Pons (tissue), 1 donor: ENCODE measurements around the gene ZFYVE28.

Experiments
- DNase-seq: peaks from one replicate; pipeline ENCODE4 v3.0.0-alpha.2; 2016; ENCODE audit warnings: low spot score

The ZFYVE28 gene

DNA sequence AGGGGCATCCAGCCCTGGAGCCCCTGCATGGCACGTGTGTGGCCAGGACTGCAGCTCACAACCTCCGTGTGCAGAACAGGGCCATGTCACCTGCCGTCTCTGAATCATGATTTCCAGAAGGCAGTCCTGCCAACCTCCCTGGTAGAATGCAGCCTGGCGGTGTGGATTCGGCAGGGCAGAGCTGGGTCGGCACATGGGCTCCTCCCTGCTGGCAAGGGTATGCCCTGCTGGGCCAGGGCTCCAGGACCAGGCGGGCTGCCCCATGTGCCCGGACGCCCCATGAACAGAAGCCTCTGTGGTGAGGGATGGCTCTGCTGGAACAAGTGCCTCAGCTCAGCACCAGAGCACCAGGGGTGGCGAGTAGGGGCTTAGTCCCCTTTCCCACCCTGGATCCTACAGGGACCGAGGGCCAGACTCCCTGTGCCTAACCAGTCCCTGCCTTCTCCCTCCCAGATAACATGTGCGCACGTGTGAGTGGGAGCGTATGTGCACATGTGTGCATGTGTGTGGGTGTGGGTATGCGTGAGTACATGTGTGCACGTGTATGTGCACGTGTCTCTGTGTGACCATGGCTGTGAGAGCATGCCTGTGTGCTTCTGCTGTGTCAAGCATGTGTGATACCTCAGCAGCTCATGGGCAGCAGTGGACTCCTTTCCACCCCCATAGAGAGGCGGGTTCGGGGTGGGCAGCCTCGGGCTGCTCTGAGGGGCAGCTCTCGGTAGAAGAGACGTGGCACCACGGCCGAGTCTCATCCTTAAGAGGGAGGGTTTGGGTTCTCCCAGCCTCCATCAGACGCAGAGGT is 146.2 kb downstream of the ZFYVE28 start:
- no peak for DNase-seq

DNA sequence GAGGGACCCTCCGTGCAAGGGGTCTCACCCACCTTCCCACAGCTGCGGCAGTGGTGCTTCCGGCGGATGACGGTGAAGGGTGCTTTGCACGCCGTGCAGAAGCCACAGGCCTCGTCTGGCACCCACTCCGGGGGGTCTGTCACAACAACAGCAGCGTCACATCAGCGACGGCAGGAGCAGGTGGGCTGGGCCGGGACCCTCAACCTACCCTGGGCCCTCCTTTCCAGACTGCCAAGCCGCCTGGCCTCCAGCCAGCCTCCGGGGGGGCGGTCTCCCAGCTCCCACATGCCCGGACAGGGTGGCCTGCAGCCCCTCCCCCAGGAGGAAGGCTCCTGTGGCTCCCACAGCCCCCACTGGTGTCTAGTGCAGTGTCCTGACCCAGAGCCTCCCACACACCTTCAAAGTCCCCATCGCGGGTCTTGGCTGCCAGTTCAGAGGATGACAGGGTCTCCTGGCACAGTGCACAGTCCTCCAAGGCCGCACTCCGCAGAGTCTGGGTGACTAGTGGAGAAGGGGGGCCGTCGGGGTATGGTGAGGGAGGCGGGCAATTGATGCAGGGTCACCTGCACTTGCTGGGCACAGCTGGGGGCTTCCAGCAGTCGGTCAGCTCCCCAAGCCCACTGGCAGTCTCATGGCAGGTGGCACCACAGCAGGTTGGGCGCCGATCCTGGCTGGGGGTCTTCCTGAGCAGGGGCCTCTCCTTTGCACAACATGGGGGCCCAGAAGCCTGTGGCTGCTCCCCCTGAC is 147.0 kb downstream of the ZFYVE28 start:
- no peak for DNase-seq

DNA sequence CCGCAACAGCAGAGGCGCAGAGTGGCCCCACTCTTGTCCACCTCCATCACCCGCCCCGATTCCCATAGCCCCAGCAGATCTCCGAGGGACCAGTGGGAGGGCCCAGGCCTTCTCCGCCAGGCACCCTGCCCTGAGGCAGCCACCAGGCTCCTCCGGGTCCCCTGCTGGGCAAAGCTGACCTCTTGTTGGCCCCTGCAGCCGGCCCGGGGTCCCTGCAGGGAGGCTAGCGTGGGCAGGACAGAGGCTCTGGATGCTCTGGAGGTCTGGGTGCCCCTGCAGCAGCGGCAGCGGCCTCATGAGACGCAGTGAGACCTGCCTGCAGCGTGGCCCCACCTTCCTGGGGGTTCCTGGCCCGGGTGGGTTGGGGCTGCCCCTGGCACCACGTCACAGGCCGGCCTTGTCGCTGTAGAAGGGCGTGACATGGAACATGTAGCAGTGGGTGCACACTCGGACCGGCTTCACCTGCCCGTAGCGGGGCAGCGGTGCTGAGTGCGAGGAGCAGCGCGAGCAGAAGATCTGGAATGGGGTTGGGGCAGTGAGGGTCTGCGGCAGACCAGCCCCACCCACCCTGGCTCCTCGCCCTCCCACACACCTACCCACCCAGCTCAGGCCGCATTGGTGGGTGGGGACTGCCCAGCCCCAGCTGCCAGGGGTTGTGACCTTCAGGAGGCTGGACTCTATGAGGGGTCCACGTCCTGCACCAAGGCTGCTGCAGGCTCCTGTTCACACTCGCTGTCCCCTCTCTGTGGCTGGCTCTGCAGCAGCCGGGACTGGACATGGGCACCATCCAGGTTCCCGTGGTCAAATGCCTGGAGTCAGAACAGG is 147.9 kb downstream of the ZFYVE28 start:
- no peak for DNase-seq

DNA sequence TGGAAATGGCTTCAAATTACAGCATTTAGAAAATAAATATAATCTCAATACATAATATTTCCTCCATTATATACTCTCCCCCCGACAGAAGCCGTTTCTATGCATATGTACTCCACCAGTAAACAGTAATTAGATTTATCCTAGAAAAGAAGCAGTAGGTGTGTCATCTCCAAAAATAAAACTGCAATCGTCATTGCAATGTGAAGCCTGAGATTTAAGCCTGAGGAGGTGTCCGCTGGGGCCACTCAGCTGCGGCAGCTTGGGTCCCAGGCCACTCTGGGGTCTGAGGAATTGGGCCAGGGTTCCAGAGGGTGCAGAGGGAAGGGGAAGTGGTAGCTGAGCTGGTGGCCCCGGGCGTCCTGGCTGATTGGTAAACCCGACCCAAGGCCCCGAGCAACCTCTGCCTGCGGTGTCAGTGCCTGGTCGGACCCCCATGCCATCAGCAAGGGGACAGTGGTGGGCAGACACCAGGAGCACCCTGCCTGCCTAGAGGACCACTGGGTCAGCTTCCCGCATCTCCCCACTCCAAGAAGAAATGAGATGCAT is 148.8 kb downstream of the ZFYVE28 start:
- DNase-seq, result no peak

DNA sequence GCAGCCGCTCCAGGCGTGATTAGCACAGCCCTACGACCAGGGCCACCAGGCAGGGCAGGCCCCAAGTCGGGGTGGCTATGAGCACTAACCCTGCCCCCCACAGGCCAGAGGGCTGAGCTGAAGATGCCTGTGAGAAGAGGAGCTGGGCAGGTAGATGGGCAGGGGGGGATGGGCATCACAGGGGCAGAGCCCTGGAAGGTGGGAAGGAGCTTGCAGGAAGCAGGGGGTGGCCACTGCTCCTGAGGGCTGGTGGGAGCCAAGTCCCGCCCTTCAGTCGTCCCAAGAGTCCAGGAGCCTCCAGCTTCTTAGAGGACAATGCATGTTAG is 149.3 kb downstream of the ZFYVE28 start:
- no peak for DNase-seq

DNA sequence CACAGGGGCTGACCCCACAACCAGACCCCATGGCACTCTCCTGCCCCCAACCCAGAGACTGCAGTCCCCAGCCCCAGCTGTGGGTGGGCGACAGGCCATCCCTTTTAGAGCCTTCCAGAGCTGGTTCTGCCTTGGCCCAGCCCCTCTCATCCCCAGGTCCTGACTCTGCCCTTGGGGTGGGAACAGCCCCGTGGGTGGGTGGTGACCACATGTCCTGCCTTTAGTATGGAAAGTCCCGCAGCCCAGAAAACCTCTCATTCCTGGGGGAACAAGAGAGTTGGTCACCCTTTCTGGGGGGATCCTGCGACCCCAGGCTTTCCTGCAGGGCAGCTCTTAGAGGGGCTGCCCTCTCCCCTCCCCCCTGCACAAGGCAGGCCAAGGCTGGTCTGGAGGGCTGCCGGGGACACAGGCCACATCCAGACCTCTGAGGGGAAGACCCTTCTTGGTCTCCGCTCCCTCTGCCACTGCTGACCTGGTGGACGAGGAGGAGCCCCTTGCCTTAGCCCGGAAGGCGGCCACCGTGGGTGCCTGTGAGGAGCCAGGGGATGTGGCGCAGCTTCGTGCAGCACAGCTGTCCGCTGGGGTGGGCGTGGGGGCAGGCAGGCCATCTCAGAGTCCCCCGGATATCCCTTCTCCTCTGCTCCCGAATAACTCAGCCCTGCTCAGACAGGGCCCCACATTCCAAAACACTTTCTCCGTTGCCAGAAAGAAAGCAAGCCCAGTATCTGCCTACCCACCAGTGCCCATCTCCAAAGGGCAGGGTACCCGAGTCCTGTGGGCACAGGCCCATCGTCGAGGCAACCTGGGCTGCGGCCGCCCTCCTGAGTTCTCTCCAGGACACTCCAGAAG is 149.9 kb downstream of the ZFYVE28 start:
- DNase-seq, result no peak

DNA sequence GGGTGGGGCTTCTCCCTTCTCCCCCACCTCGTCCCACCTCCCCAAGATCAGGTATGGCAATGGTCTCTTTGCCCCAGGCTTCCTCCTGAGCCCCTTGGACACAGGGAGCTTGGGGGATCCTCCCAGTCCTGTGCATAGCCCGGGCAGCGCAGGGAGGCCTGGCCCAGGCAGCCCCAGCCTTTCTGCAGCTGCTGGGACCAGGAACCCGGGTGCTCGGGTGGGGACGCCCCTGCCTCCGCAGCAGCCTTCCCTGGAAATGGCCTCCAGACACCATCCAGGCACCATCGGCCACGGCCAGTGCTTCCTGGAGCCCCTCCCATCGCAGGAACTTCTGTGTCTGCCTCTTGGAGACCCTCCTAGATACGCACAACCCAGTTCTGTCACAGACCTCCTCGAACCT is 150.6 kb downstream of the ZFYVE28 start:
- DNase-seq, result no peak

DNA sequence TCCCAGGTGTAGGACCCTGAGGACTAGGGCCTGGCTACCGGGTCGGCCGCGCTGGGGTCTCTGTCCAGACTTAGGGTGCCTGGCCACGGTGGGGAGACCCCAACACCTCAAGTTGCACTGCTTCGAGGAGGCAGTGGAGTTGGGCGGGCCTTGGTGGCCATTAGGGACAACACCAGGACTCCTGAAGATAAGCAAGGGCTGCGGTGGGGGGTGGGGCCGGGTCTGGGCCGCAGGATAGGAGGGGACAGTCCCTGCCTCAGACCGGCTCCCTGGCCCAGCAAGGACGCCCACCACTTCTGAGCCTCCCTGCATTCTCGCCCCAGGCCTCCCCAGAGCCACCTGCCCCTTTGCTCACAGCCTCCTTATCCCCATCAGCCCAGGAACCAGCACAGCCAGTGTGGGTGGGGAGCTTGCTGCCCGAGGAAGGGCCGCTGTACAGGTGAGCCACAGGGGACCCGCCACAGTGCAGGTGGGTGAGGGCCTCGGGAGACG is 151.1 kb downstream of the ZFYVE28 start:
- DNase-seq, result no peak

DNA sequence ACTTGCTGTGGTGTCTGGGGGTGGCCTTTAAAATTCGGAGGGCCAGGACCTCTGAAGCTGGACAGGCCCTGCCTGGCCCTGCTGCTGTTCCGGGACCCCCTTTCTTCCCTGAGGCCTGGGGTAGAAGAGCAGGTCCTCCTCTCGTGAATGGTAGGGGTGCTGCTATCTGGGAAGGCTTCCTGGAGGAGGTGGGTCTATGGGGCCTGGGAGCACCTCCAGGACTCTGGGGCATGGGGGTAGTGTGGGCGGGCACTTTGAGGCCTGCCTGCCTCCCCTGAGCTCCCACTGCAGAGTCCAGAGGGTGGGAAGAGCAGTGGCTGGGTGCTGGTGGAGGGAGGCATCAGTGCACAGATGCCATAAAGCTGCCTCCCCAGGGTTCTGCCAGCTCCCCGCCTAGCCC is 151.6 kb downstream of the ZFYVE28 start:
- no peak for DNase-seq

DNA sequence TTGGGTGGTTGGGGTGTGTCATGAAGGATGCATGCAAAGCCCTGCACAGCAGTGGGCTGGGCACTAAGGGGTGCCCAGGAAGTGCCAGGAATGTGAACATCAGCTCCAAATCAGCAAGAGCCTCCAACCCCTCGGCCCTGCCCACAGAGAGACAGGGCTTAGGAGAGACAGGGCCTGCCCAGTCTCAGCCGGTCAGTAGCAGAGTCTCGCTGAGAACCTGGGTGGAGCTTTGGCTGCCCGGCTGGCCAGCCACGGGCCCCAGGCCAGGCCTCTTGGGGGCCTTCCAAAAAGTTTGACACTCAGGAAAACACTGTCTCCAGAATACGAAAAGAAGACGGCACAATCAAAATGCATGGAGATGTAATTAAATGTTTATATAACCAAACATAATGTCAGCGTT is 152.3 kb downstream of the ZFYVE28 start:
- DNase-seq, result no peak

DNA sequence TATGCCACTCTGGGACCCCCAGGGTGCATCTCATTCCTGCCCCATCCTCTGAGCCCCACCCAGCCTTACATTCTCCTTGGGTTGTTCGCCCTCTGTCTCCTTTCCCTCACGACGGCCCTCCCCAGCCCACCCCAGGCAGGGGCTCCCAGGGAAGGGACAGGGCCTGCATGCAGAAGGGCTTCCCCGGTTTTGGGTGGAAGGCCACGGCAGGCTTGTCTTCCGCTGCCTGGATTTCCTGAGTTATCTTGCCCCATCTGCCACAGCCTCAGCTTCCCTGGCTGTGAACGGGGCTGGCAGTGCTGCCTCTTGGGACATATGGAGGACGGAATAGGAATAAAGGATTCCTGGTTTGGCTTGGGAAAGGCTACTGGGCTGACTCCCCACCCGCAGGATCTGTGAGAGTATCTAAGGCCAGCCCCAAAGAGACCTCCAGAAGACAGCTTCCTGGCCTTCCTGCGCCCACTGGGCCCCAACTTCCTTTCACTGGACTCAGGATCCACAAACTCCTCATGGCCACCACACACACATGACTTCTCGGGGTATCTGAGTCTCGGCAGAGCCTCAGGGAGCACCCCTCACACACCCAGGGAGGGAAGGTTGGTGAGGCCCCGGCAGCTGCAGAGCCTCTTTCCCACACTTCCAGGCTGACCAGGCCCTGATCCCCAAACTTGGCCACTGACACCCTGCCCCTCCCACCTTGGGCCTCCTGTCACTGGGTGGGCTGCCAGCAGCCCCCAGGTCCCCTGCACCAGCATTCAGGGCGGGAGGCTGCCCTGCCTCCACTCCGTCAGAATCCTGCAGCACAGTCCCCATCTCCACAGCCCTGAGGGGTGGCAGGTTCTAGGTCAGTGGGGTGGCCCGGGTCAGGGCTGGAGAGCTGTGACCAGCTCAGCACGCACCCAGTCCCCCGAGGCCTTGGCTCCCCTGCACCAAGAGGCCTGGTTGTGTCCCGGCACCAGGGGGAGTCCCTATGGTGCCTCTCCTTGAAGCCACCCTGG is 153.0 kb downstream of the ZFYVE28 start:
- DNase-seq, result no peak

DNA sequence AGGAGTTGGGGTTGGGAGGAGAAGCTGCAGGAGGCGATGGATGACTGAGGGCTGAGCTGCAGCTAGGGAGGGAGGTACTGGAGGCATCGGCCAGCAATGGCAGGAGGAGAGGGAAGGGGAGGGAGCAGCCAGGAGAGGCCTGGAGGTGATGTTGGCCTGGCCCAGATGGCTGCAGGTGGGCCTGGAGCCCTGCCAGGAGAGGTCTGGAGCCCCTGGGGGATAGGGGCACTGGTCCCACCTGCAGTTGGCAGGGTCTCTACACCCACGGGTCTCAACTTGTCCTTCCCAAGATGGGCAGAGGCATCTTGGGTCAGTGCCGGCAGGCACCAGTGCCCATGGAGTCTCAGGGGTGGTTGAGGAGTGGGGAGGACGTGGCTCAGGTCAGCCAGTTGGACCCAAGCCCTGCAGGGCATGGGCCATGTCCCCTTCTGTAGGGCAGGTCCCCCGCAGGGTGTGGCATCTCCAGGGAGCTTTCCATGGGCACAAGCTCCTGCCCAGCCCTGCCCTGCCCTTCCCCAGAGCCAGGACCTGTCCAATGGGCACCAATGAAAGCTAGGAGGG is 153.9 kb downstream of the ZFYVE28 start:
- DNase-seq, result no peak

DNA sequence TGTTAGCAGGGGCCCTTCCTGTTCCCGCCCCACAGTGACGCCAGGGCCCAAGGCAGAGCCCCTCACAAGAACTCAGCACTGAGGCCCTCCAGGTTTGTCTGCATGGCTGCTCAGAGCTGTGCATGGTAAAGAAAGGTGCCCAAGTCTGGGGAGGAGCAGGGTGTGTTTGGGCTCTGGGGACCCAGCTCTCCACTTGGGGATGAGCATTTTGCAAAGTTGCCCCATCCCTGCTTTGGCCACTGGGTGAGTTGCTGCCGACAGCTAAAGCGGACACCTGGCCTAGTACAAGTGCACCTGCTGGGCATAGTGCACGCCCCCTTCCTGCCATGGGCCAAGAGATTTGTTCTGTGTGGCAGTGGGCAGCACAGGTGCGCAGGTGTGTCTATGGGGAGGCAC is 154.5 kb downstream of the ZFYVE28 start:
- DNase-seq, result no peak

DNA sequence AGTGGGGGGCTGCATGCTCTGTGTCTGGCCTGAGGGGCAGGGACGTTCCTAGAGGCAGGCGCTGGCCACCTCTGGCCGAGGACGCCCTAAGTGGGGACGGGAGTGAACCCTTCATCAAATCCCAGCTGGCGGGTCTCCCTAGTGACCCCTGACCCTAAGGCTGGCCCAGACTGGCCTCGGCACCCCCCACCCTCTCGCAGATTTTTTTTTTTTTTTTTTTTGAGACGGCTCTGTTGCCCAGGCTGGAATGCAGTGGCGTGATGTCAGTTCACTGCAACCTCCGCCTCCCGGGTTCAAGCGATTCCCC is 155.5 kb downstream of the ZFYVE28 start:
- no peak for DNase-seq

DNA sequence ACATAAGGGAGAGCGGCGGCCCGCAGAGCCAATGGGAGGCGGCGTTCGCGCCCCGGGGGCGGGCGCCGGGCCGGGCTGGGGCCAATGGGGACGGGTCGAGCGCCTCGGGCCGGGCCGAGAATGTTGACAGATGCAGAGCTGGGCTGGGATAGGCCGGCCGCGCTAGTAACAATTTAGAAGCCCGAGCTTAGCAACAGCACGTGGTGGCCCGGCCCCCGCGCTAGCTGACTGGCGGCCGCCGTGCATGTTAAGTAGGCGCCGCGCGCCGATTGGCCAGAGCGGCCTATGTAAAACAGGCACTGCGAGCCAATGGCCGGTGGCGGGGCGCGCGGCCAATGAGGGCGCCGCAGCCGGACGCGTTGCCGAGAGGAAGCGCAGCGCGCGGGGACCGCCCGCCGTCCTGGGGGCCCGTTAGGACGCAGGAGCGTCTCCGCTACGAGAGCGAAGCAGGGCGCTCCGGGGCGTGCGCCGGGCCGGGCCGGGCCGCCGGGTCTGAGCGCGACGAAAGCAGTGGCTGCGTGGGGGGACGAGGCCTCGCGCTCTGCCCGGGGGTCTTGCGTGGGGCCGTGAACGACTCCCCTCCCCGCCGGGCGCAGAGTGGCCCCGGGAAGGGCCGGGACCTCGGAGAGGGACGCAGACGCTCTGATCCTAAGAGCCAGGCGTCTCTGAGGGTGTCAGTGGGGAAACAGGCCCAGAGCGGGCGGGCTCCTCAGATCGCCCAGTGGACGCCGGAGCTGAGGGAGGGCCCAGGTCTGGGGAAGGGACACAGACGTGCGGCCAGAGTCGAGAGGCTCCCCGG is 156.1 kb downstream of the ZFYVE28 start:
- DNase-seq, result peak; percentile 99

DNA sequence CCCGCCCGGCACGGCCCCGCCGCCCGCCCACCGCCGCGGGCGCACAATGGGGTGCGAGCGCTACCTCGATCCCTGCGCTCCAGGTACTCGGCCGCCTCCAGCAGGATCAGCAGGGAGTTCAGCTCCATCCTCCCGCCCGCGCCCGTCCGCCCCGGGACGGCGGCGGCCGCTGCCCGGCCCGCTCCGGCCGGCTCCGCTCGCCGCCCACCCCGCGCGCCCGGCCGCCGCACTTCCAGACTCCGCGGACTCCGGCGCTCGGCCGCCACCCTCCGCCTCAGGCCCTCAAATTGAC is 156.6 kb downstream of the ZFYVE28 start, which contains the start of gene MXD4:
MXD4 (minus strand) TSS at position 257 of the 292 bp plus-strand sequence; CDS start at position 128, 129 bp downstream.
- DNase-seq, result no peak

DNA sequence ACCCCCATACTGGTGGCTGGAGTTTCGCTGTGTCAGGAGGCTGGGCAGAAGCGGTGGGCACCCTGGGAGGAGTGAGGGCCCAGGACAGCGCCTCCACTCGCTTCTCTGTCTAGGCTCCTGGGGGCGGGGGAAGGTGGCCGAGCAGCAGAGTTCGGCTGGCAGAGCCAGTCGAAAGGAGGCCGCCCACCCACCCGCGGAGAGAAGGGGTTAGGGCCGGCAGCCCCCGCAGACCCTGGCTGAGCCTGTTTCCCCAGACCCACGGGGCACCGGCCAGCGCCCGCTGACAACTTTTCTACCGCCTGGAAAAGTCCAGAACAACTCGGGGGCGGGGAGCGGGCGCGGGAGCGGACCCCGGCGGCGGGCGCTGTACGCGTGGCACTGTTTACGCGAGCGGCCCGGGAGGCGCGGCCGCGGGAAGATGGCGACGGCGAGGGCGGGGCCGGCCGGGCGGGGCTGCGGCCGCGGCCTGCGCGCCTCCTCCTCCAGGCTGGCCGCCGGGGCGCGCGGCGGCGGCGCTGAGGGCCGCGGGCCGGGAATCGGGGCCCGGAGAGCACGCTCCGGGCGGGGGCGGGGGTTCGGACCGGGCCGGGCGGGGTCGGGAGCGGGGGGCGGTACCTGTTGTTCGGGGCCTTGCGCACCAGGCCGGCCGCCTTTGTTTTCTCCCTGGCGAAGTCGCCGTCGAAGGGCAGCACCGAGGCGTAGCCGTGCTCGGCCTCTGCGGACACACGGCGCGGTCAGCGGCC is 157.2 kb downstream of the ZFYVE28 start:
- no peak for DNase-seq

DNA sequence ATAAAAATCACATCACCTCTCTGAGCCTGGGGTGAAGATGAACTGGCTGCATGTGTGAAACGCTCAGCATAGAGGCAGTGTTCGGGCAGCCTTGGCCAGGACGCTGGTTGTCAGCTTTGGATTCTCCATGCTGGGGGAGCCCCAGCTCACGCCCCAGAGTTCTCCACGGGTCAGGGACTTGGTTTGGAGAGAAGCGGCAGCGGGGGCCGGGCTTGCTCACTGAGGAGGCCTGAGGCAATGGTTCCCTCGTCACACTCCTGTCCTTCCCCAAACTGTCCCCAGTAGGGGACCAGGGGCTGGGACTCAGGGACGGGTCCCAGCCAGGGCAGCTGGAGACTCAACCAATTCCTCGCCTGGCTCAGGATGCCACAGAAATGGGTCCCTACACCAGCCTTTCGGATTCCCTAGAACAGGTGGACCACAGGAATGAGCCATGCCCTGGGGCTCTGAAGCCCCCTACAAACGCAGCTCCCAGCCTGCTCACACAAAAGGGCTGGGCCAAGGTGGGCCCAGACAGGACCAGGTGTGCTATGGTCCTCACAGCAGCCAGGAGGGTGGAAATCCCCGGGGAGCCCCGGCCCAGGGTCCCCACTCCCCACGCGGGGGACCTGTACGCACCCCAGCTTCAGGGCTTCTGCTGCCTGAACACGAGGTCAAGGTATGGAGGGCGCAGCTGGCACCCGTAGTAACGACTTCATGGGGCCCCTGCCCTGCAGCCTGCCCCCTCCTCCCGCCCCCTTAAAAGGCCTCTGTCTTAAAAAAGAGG is 157.9 kb downstream of the ZFYVE28 start:
- DNase-seq, result no peak
